SU-DHL-6 (cell line): ENCODE data around the gene MIA2.

Experiments used
- H2AFZ ChIP-seq: fragments of 200-600 bp; sonication (generic); 2 replicates; pipeline ENCODE4 v1.6.1; 2014; ENCODE audit warnings: low read depth, mild to moderate bottlenecking, moderate library complexity, mixed read lengths, antibody characterized with exemption, low read length; ENCODE audit not compliant: severe bottlenecking
- H3F3A ChIP-seq: fragments of 200-600 bp; shearing (Covaris generic); 2 replicates; pipeline ENCODE4 v1.6.0; 2016; ENCODE audit warnings: antibody characterized with exemption, mild to moderate bottlenecking; ENCODE audit not compliant: insufficient read depth
- H3K27ac ChIP-seq: fragments of 200-600 bp; sonication (generic); 2 replicates; pipeline ENCODE4 v1.5.1; 2016; ENCODE audit warnings: low read depth, mild to moderate bottlenecking, low read length, moderate library complexity, mixed read lengths
- H3K27me3 ChIP-seq: fragments of 200-600 bp; sonication (generic), shearing (Covaris generic); 2 replicates; pipeline ENCODE4 v1.6.0; 2014; ENCODE audit warnings: mild to moderate bottlenecking, low read length
- H3K36me3 ChIP-seq: fragments of 200-600 bp; sonication (generic); 2 replicates; pipeline ENCODE4 v1.6.1; 2014; ENCODE audit warnings: mild to moderate bottlenecking, low read length, mixed read lengths
- H3K4me2 ChIP-seq: fragments of 300-600, 200-600 bp; shearing (Covaris generic), sonication (generic); 2 replicates; pipeline ENCODE4 v1.6.0; 2014; ENCODE audit warnings: low read length, low read depth, mild to moderate bottlenecking; ENCODE audit not compliant: poor library complexity, severe bottlenecking
- H3K4me3 ChIP-seq: fragments of 200-600 bp; sonication (generic); 2 replicates; pipeline ENCODE4 v1.5.1; 2014; ENCODE audit warnings: antibody characterized with exemption, low read length, mild to moderate bottlenecking, mixed read lengths; ENCODE audit not compliant: insufficient read depth, poor library complexity, severe bottlenecking
- H3K79me2 ChIP-seq: fragments of 200-600 bp; sonication (generic); 2 replicates; pipeline ENCODE4 v1.6.1; 2014; ENCODE audit warnings: mild to moderate bottlenecking, low read length, moderate library complexity; ENCODE audit not compliant: insufficient read depth
- H3K9ac ChIP-seq: fragments of 200-600 bp; sonication (generic); 2 replicates; pipeline ENCODE4 v1.7.0; 2014; ENCODE audit warnings: mild to moderate bottlenecking, low read length
- H3K9me2 ChIP-seq: fragments of 200-600 bp; sonication (generic); replicated peaks from 2 replicates; pipeline ENCODE4 v1.6.1; 2014; ENCODE audit warnings: low read length; ENCODE audit not compliant: insufficient read depth
- H3K9me3 ChIP-seq: fragments of 200-600 bp; sonication (generic); 2 replicates; pipeline ENCODE4 v1.6.1; 2014; ENCODE audit warnings: low read length, mixed read lengths; ENCODE audit not compliant: insufficient read depth
- H4K20me1 ChIP-seq: fragments of 200-600 bp; sonication (generic); 2 replicates; pipeline ENCODE4 v1.6.1; 2014; ENCODE audit warnings: low read depth, mild to moderate bottlenecking, antibody characterized with exemption, low read length, moderate library complexity, mixed read lengths
- CTCF ChIP-seq: fragments of 200-600 bp; sonication (generic); IDR thresholded peaks from one replicate; pipeline ENCODE4 v1.5.1; 2017; ENCODE audit warnings: antibody characterized with exemption, mild to moderate bottlenecking, low read length, moderate library complexity; ENCODE audit not compliant: insufficient read depth, poor library complexity, severe bottlenecking
- EZH2phosphoT487 ChIP-seq: fragments of 200-600 bp; sonication (generic), shearing (Covaris generic); conservative IDR thresholded peaks from 2 replicates; pipeline ENCODE4 v1.6.1; 2018; ENCODE audit warnings: mild to moderate bottlenecking, antibody characterized with exemption, low read length, moderate library complexity, mixed read lengths

The MIA2 gene

DNA sequence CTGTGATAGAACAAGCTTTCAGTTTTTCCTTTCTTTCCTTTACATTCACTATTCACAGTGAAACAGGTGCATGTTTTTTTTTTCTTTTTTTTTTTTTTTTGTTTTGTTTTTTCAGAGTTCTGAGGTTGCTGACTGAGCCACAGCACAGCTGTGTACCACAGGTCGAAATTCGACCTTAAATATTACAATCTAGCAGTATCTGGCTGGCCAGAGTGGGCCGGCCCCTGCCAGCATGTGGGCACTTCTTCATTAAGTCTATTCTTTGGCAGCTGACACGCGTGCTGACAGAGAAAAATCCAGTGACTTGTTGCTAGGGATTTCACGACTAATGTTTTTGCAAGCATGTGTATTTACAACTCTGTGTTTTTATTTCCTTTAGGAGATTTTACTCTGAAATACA is 164.7 kb downstream of the MIA2 start:
- Histone ChIP-seq H2AFZ (no peak overlapping the region), H3K27ac (no peak overlapping the region), H3K9me3 (no peaks in the 10 kb centered on the region), H3F3A (no peaks in the 10 kb centered on the region), H3K27me3 (no peaks in the 10 kb centered on the region), H3K4me2 (no peak overlapping the region), H3K9me2 (no peaks in the 10 kb centered on the region), H3K4me3 (no peak overlapping the region), H4K20me1 (no peaks in the 10 kb centered on the region), H3K36me3 (peaks cover 10% of the 10 kb centered on the region; the same call in 1 of the 2 replicates), H3K79me2 (peaks cover 6% of the 10 kb centered on the region; the same call in 1 of the 2 replicates), H3K9ac (no peak overlapping the region)
- no peak for TF ChIP-seq EZH2phosphoT487
- TF ChIP-seq CTCF, result no peak

DNA sequence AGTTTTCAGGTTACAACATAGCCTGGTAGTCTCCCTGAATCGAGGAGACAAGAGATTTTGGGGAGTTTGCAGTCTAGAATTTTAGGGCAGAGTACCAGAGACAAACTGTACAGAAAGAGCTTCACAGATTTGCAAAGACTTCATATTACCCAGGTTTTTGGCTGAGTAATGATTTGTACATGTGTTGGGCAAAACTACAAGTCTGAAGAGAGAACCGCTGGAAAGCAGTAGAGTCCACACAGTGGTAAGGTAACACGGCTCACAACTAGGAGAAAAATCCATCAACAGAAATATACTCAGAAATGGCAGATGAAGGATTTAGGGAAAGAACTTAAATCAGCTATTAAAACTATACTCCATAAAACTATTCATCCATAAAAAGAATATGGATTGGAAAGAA is 172.8 kb downstream of the MIA2 start:
- H2AFZ ChIP-seq, result no peak overlapping the region
- no peaks in the 10 kb centered on the region for H3K9me2 ChIP-seq
- no peak overlapping the region for H3K27ac ChIP-seq
- no peaks in the 10 kb centered on the region for H3K9me3 ChIP-seq
- H3K9ac ChIP-seq, result no peak overlapping the region
- H3K4me3 ChIP-seq, result no peak overlapping the region
- no peak overlapping the region for H3K4me2 ChIP-seq
- no peaks in the 10 kb centered on the region for H3F3A ChIP-seq
- H3K36me3 ChIP-seq, result no peaks in the 10 kb centered on the region
- peaks cover 17% of the 10 kb centered on the region; the same call in 1 of the 2 replicates for H3K79me2 ChIP-seq
- no peaks in the 10 kb centered on the region for H3K27me3 ChIP-seq
- no peak for TF ChIP-seq CTCF
- TF ChIP-seq EZH2phosphoT487, result no peak
- H4K20me1 ChIP-seq, result no peaks in the 10 kb centered on the region

GRCh38 chr14:39416072-39416471 is 182.4 kb downstream of the MIA2 start:
- Histone ChIP-seq H3K9ac (no peak overlapping the region), H4K20me1 (no peaks in the 10 kb centered on the region), H3F3A (no peaks in the 10 kb centered on the region), H3K9me3 (peaks cover 16% of the 10 kb centered on the region; the same call in 1 of the 2 replicates), H3K36me3 (peaks cover 4% of the 10 kb centered on the region; the same call in 1 of the 2 replicates), H3K4me2 (no peak overlapping the region), H3K27me3 (no peaks in the 10 kb centered on the region), H3K9me2 (no peaks in the 10 kb centered on the region), H2AFZ (no peak overlapping the region), H3K27ac (no peak overlapping the region), H3K79me2 (peaks cover 29% of the 10 kb centered on the region), H3K4me3 (no peak overlapping the region)
- no peak for TF ChIP-seq CTCF
- TF ChIP-seq EZH2phosphoT487, result no peak
